Skeletal muscle cell (primary cell): ENCODE measurements around the gene ARNT2.
A peak's percentile ranks its signal among the peaks of the same experiment; 100 is the strongest.

Experiments used
- DNase-seq: peaks from one replicate; pipeline ENCODE4 v3.0.0-alpha.2; 2010; ENCODE audit warnings: low read depth
- H3K4me3 ChIP-seq: 2 replicates; pipeline ENCODE4 v1.5.1; 2011; ENCODE audit warnings: low read depth, mild to moderate bottlenecking, control low read depth, low read length, moderate library complexity

The ARNT2 gene

GRCh38 chr15:80530737-80531365 lies 126.7 kb downstream of the ARNT2 start:
- DNase-seq, result no peak
- H3K4me3 ChIP-seq, result no peak overlapping the region

GRCh38 chr15:80531388-80531787 lies 127.2 kb downstream of the ARNT2 start:
- DNase-seq, result no peak
- H3K4me3 ChIP-seq, result no peak overlapping the region

- DNase-seq, result no peak
- H3K4me3 ChIP-seq, result no peak overlapping the region
Measured at GRCh38 chr15:80531796-80532195, 127.6 kb downstream of the ARNT2 start.

- no peak overlapping the region for H3K4me3 ChIP-seq
- DNase-seq, result no peak
Measured at GRCh38 chr15:80533790-80534333, 129.7 kb downstream of the ARNT2 start.

GRCh38 chr15:80536231-80536630 lies 132.0 kb downstream of the ARNT2 start:
- no peak overlapping the region for H3K4me3 ChIP-seq
- DNase-seq, result no peak

GRCh38 chr15:80536716-80537115 lies 132.5 kb downstream of the ARNT2 start:
- H3K4me3 ChIP-seq, result no peak overlapping the region
- DNase-seq, result no peak

- no peak for DNase-seq
- H3K4me3 ChIP-seq, result no peak overlapping the region
Measured at GRCh38 chr15:80545078-80545477, 140.9 kb downstream of the ARNT2 start.

GRCh38 chr15:80547264-80547663 lies 143.1 kb downstream of the ARNT2 start:
- H3K4me3 ChIP-seq, result no peak overlapping the region
- DNase-seq, result no peak

GRCh38 chr15:80549191-80549590 lies 145.0 kb downstream of the ARNT2 start:
- no peak for DNase-seq
- no peak overlapping the region for H3K4me3 ChIP-seq

- no peak for DNase-seq
- H3K4me3 ChIP-seq, result no peak overlapping the region
Measured at GRCh38 chr15:80549654-80550053, 145.5 kb downstream of the ARNT2 start.

- DNase-seq, result peak; percentile 86
- no peak overlapping the region for H3K4me3 ChIP-seq
Measured at GRCh38 chr15:80550219-80550907, 146.2 kb downstream of the ARNT2 start.

GRCh38 chr15:80550908-80551260 lies 146.7 kb downstream of the ARNT2 start:
- H3K4me3 ChIP-seq, result no peak overlapping the region
- DNase-seq, result no peak

- H3K4me3 ChIP-seq, result no peak overlapping the region
- no peak for DNase-seq
Measured at GRCh38 chr15:80551348-80551747, 147.2 kb downstream of the ARNT2 start.

- H3K4me3 ChIP-seq, result no peak overlapping the region
- DNase-seq, result no peak
Measured at GRCh38 chr15:80554560-80554959, 150.4 kb downstream of the ARNT2 start.

GRCh38 chr15:80556694-80557367 lies 152.6 kb downstream of the ARNT2 start:
- peak; percentile 67 for DNase-seq
- H3K4me3 ChIP-seq, result no peak overlapping the region

- DNase-seq, result no peak
Measured at GRCh38 chr15:80557441-80558234, 153.5 kb downstream of the ARNT2 start.

GRCh38 chr15:80558631-80559319 lies 154.6 kb downstream of the ARNT2 start:
- no peak for DNase-seq

More at GRCh38 chr15:80557441-80558234, 153.5 kb downstream of the ARNT2 start:
- no peak overlapping the region for H3K4me3 ChIP-seq

GRCh38 chr15:80559320-80559693 lies 155.1 kb downstream of the ARNT2 start:
- no peak overlapping the region for H3K4me3 ChIP-seq
- no peak for DNase-seq

More at GRCh38 chr15:80558631-80559319, 154.6 kb downstream of the ARNT2 start:
- no peak overlapping the region for H3K4me3 ChIP-seq

- DNase-seq, result no peak
- no peak overlapping the region for H3K4me3 ChIP-seq
Measured at GRCh38 chr15:80559761-80560160, 155.6 kb downstream of the ARNT2 start.
